ENCODE measurements around the gene CACNA1F.

The CACNA1F gene

GRCh38 chrX:49167740-49168108, 65.4 kb downstream of the CACNA1F start:
- DNase-seq (ENCODE audit: extremely low read depth, low read depth) = no peak
- 0 out of 2 replicates have a peak overlapping the region, but pooled peaks have one; percentile 8 for H3K4me3 ChIP-seq (replicated peaks; ENCODE audit: low read depth, low read length)
- TF ChIP-seq CTCF (IDR thresholded peaks at IDR 0.05; ENCODE audit: low read depth, low read length, missing control alignments) = no peak

GRCh38 chrX:49166914-49167739, 66.0 kb downstream of the CACNA1F start:
- DNase-seq (ENCODE audit: extremely low read depth, low read depth) = no peak
- TF ChIP-seq CTCF (IDR thresholded peaks at IDR 0.05; ENCODE audit: low read depth, low read length, missing control alignments) = no peak
- H3K4me3 ChIP-seq (replicated peaks; ENCODE audit: low read depth, low read length) = peak overlapping the region; percentile 8

GRCh38 chrX:49165901-49166881, 66.9 kb downstream of the CACNA1F start:
- DNase-seq (ENCODE audit: extremely low read depth, low read depth) = no peak

GRCh38 chrX:49164589-49165360, 68.4 kb downstream of the CACNA1F start:
- no peak overlapping the region for H3K4me3 ChIP-seq (replicated peaks; ENCODE audit: low read depth, low read length)
- no peak for TF ChIP-seq CTCF (IDR thresholded peaks at IDR 0.05; ENCODE audit: low read depth, low read length, missing control alignments)
- DNase-seq (ENCODE audit: extremely low read depth, low read depth) = no peak

More at GRCh38 chrX:49165901-49166881, 66.9 kb downstream of the CACNA1F start:
- TF ChIP-seq CTCF (IDR thresholded peaks at IDR 0.05; ENCODE audit: low read depth, low read length, missing control alignments) = peak; percentile 12
- peak overlapping the region; percentile 8 for H3K4me3 ChIP-seq (replicated peaks; ENCODE audit: low read depth, low read length)

GRCh38 chrX:49163555-49164419, 69.4 kb downstream of the CACNA1F start:
- no peak for DNase-seq (ENCODE audit: extremely low read depth, low read depth)
- peak overlapping the region; percentile 28; the same call in 1 of the 2 replicates for H3K4me3 ChIP-seq (replicated peaks; ENCODE audit: low read depth, low read length)
- peak; percentile 47 for TF ChIP-seq CTCF (IDR thresholded peaks at IDR 0.05; ENCODE audit: low read depth, low read length, missing control alignments)

Data from HFF-Myc (cell line).